MM.1S (cell line): ENCODE measurements around the gene NT5C3A.
"Not testable (repeated sequence)": the region's sequence is repeated elsewhere in the genome, so short reads cannot be mapped to it uniquely, and the experiment has no call there.

Experiments
- EZH2 ChIP-seq: fragments of 300-600 bp; sonication (generic); optimal IDR thresholded peaks from 2 replicates; pipeline ENCODE3; 2017; ENCODE audit warnings: low read depth, mild to moderate bottlenecking, antibody characterized with exemption, low read length, mixed read lengths
- EZH2phosphoT487 ChIP-seq: fragments of 300-600 bp; sonication (generic); IDR thresholded peaks from 2 replicates; pipeline ENCODE4 v1.6.1; 2018; ENCODE audit warnings: antibody characterized with exemption, low read length
- TF ChIP-seq, protein P1 (sequence below): fragments of 300-600 bp; sonication (generic); IDR thresholded peaks from 2 replicates; pipeline ENCODE4 v1.5.1; 2016; ENCODE audit warnings: antibody characterized with exemption, low read length, mixed read lengths

DNA sequence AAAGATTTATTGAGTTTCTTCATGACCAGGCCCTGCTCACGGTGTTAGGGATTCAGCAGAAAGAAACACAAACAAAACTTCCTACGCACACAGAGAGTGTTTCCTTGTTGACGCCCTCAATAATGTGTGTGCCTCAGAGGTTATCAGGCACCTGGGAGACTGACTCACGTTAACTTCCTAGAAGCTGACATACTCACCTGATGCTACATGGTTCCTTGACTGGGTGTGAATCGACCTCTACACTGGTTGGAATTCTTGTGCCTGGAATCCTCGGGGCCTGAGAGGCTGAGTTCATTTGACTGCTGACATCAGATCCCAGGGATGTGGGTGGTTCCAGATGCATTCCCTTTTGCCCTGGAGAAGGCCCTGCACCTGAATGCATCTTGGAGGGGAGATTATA is 69.8 kb downstream of the NT5C3A start:
- TF ChIP-seq, protein P1, sequence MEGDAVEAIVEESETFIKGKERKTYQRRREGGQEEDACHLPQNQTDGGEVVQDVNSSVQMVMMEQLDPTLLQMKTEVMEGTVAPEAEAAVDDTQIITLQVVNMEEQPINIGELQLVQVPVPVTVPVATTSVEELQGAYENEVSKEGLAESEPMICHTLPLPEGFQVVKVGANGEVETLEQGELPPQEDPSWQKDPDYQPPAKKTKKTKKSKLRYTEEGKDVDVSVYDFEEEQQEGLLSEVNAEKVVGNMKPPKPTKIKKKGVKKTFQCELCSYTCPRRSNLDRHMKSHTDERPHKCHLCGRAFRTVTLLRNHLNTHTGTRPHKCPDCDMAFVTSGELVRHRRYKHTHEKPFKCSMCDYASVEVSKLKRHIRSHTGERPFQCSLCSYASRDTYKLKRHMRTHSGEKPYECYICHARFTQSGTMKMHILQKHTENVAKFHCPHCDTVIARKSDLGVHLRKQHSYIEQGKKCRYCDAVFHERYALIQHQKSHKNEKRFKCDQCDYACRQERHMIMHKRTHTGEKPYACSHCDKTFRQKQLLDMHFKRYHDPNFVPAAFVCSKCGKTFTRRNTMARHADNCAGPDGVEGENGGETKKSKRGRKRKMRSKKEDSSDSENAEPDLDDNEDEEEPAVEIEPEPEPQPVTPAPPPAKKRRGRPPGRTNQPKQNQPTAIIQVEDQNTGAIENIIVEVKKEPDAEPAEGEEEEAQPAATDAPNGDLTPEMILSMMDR: not testable (repeated sequence)
- not testable (repeated sequence) for TF ChIP-seq EZH2phosphoT487, EZH2
